NCI-H2196 treated with DMSO at 0.1 percent for 48 hours (cell line): Measurements from ENCODE around the gene SRCIN1.
"Not testable (repeated sequence)": the region's sequence is repeated elsewhere in the genome, so short reads cannot be mapped to it uniquely, and the experiment has no call there.

ENCODE experiments used
- DNase-seq: peaks from one replicate; lab custom pipeline; 2025; ENCODE audit not compliant: unreplicated experiment; lab: John Stamatoyannopoulos, UW

Gene SRCIN1

GRCh38 chr17:38545531-38546225 lies 60.1 kb downstream of the SRCIN1 start:
- no peak for DNase-seq

GRCh38 chr17:38544839-38545209 lies 60.9 kb downstream of the SRCIN1 start:
- no peak for DNase-seq

- DNase-seq, result no peak
Measured at GRCh38 chr17:38544175-38544838, 61.4 kb downstream of the SRCIN1 start.

- DNase-seq, result no peak
Measured at GRCh38 chr17:38543403-38544174, 62.2 kb downstream of the SRCIN1 start.

GRCh38 chr17:38542286-38542685 lies 63.5 kb downstream of the SRCIN1 start:
- no peak for DNase-seq

GRCh38 chr17:38541281-38541680 lies 64.5 kb downstream of the SRCIN1 start:
- peak; percentile 96 for DNase-seq

GRCh38 chr17:38540514-38541045 lies 65.2 kb downstream of the SRCIN1 start:
- no peak for DNase-seq

GRCh38 chr17:38539386-38539785 lies 66.4 kb downstream of the SRCIN1 start:
- peak; percentile 20 for DNase-seq

GRCh38 chr17:38538906-38539305 lies 66.8 kb downstream of the SRCIN1 start:
- peak; percentile 22 for DNase-seq

GRCh38 chr17:38536661-38537060 lies 69.1 kb downstream of the SRCIN1 start:
- no peak for DNase-seq

GRCh38 chr17:38535886-38536285 lies 69.9 kb downstream of the SRCIN1 start:
- no peak for DNase-seq

- no peak for DNase-seq
Measured at GRCh38 chr17:38534498-38534885, 71.3 kb downstream of the SRCIN1 start.

GRCh38 chr17:38533866-38534497 lies 71.8 kb downstream of the SRCIN1 start:
- no peak for DNase-seq

- no peak for DNase-seq
Measured at GRCh38 chr17:38533241-38533640, 72.5 kb downstream of the SRCIN1 start.

- DNase-seq, result no peak
Measured at GRCh38 chr17:38532451-38532850, 73.3 kb downstream of the SRCIN1 start.

- DNase-seq, result not testable (repeated sequence)
Measured at GRCh38 chr17:38531761-38532160, 74.0 kb downstream of the SRCIN1 start.

GRCh38 chr17:38530856-38531255 lies 74.9 kb downstream of the SRCIN1 start:
- not testable (repeated sequence) for DNase-seq

GRCh38 chr17:38528141-38528540 lies 77.6 kb downstream of the SRCIN1 start:
- DNase-seq, result not testable (repeated sequence)

GRCh38 chr17:38526526-38526925 lies 79.2 kb downstream of the SRCIN1 start:
- not testable (repeated sequence) for DNase-seq

- DNase-seq, result no peak
Measured at GRCh38 chr17:38512473-38513058, 93.2 kb downstream of the SRCIN1 start.
